GM12801 (cell line): ENCODE data around the gene MRPL20.

ENCODE experiments used
- CTCF ChIP-seq: IDR thresholded peaks from one replicate; pipeline ENCODE4 v1.5.1; 2011; ENCODE audit warnings: control low read depth; ENCODE audit not compliant: insufficient read length; ENCODE audit errors: extremely low read depth

The MRPL20 gene

DNA sequence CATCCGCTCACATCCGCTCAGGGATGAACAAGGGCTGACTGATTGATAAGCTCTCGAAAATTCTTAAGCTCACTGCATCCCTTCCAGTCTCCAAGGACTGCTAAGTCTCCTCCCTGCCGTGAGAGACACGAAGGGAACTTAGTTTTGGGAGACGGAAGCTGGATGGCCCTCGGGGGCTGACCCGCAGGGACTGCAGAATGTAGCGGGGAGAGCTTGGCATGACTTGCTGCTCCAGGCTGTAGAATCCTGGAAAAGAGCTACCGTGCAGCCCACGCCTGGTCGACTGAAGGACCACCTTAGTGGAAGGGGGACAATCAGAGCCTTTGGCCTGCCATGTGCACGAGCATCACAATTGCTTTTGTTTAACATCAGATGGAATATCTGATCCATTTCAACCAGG, 8.7 kb upstream of the MRPL20 start:
- no peak for TF ChIP-seq CTCF

GRCh38 chr1:1411626-1412025, 4.5 kb upstream of the MRPL20 start:
- no peak for TF ChIP-seq CTCF

GRCh38 chr1:1407636-1408318, 684 bp upstream of the MRPL20 start:
- TF ChIP-seq CTCF: no peak

GRCh38 chr1:1406101-1406820, 832 bp downstream of the MRPL20 start:
- TF ChIP-seq CTCF: no peak

DNA sequence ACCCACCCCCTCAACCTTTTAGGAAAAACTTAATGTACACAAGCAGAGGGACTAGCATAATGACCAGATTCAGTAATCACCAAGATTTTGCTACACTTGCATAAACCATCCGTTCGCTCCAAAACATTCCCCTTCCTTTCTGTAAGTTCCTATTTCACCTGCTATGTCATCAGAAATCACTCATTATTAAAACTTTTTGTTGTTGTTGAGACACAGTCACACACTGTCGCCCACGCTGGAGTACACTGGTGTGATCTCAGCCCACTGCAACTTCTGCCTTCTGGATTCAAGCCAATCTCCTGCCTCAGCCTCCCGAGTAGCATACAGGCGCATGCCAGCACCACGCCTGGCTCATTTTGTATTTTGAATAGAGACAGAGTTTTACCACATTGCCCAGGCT, 3.4 kb downstream of the MRPL20 start:
- no peak for TF ChIP-seq CTCF

DNA sequence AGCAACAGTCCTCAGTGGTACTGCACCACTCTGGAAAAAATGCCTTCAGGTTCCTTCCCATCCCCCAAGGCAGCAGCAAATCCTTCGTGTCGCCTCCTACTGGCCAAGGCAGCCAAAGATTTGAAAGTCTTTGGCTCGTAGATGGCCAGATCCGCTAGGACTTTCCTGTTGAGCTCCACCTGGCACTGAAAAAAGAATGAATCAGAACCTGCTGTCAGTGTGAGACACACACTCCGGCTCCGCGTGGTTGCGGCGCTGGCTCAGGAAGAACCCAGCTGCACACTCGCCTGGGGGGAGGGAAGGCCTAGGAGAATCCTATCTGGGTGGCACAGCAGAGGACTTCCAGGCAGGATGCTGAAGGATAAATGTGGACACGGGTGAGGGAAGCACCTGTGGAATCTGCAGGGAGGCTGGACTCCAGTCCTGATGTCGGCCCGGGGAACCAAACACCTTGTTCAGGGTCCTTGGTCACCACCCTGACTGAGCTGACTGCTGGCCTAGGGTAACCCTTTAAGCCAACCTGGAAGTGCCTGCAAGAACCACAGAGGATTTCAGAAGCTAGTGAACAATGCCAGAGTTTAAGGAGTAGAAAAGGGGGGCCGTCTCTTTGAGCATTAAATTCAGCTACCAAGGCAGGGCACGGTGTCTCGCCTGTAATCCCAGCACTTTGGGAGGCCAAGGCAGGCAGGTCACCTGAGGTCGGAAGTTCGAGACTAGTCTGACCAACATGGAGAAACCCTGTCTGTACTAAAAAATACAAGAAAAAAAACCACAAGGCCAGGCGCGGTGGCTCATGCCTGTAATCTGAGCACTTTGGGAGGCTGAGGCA, 4.8 kb downstream of the MRPL20 start:
- TF ChIP-seq CTCF: no peak

DNA sequence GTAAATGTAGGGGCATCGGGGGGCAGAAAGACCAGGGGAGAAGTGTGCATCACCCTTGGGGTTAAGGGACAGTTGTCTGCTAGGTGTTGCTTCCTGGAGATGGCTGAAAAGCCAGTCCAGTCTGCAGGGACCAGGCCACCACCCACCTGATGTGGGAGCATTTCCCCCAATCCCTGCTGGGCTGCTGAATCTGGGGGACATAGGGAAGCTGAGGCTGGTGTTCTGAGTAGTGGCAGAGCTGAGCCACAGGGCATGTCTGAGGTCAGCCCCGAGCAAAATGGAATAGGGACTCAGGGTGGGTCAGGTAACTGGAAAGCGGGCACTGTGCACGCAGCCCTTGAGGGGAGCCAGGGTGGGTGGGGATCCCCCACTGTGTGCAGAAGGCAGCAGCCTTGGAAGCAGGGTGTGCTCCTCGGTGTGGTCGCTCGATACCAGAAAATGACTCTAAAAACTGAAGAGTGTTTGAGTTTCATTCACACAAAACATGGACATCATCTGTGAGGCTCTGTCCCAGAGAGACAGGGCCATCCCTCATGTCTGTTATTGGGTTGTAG, 5.6 kb downstream of the MRPL20 start:
- TF ChIP-seq CTCF: no peak
